Inflammatory macrophage (primary cell): ENCODE data around the gene TMEM174.
A peak's percentile ranks its signal among the peaks of the same experiment; 100 is the strongest.

ENCODE experiments used
- DNase-seq, 2 donors: peaks; one replicate each; pipeline ENCODE4 v3.0.0-alpha.2; 2020 to 2022

TMEM174 gene

GRCh38 chr5:73154208-73155006, 18.6 kb upstream of the TMEM174 start:
- no peak for DNase-seq

- DNase-seq, result no peak
These were observed 17.4 kb upstream of the TMEM174 start for GRCh38 chr5:73155271-73156222.

GRCh38 chr5:73157414-73158303, 15.3 kb upstream of the TMEM174 start:
- DNase-seq, result no peak

- no peak for DNase-seq
These were observed 14.7 kb upstream of the TMEM174 start for GRCh38 chr5:73158313-73158712.

- DNase-seq, result peak in 1 of 2 donors; percentile 9
These were observed 12.7 kb upstream of the TMEM174 start for GRCh38 chr5:73160239-73160671.

GRCh38 chr5:73170522-73170921, 2.5 kb upstream of the TMEM174 start:
- DNase-seq, result peak; percentile 37 to 52

- no peak for DNase-seq
These were observed 1.5 kb upstream of the TMEM174 start for GRCh38 chr5:73171495-73171894.

GRCh38 chr5:73174100-73174815, 1.3 kb downstream of the TMEM174 start:
- no peak for DNase-seq

GRCh38 chr5:73176250-73176649, 3.3 kb downstream of the TMEM174 start:
- no peak for DNase-seq

- DNase-seq, result no peak
These were observed 5.3 kb downstream of the TMEM174 start for GRCh38 chr5:73178265-73178664.

- no peak for DNase-seq
These were observed 6.7 kb downstream of the TMEM174 start for GRCh38 chr5:73179730-73180129.

- no peak for DNase-seq
These were observed 7.6 kb downstream of the TMEM174 start for GRCh38 chr5:73180566-73180965.

- DNase-seq, result no peak
These were observed 9.3 kb downstream of the TMEM174 start for GRCh38 chr5:73182307-73182706.

- DNase-seq, result no peak
These were observed 10.0 kb downstream of the TMEM174 start for GRCh38 chr5:73183000-73183399.

GRCh38 chr5:73183481-73183891, 10.5 kb downstream of the TMEM174 start:
- no peak for DNase-seq

- DNase-seq, result no peak
These were observed 14.0 kb downstream of the TMEM174 start for GRCh38 chr5:73186976-73187375.

GRCh38 chr5:73188764-73189531, 16.0 kb downstream of the TMEM174 start:
- DNase-seq, result no peak

GRCh38 chr5:73189871-73190376, 16.9 kb downstream of the TMEM174 start:
- DNase-seq, result no peak

GRCh38 chr5:73192370-73192769, 19.4 kb downstream of the TMEM174 start:
- DNase-seq, result no peak

- no peak for DNase-seq
These were observed 20.6 kb downstream of the TMEM174 start for GRCh38 chr5:73193592-73193991.

GRCh38 chr5:73196201-73196600, 23.2 kb downstream of the TMEM174 start:
- no peak for DNase-seq
